ENCODE results near the gene NRN1.

- TF ChIP-seq POLR2A (IDR thresholded peaks at IDR 0.05): no peak
- TF ChIP-seq, protein P1, sequence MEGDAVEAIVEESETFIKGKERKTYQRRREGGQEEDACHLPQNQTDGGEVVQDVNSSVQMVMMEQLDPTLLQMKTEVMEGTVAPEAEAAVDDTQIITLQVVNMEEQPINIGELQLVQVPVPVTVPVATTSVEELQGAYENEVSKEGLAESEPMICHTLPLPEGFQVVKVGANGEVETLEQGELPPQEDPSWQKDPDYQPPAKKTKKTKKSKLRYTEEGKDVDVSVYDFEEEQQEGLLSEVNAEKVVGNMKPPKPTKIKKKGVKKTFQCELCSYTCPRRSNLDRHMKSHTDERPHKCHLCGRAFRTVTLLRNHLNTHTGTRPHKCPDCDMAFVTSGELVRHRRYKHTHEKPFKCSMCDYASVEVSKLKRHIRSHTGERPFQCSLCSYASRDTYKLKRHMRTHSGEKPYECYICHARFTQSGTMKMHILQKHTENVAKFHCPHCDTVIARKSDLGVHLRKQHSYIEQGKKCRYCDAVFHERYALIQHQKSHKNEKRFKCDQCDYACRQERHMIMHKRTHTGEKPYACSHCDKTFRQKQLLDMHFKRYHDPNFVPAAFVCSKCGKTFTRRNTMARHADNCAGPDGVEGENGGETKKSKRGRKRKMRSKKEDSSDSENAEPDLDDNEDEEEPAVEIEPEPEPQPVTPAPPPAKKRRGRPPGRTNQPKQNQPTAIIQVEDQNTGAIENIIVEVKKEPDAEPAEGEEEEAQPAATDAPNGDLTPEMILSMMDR (IDR thresholded peaks at IDR 0.05): no peak
Measured at GRCh38 chr6:5967594-5967993, 39.1 kb downstream of the NRN1 start.

All from uterus (tissue), 2 donors.